Activated naive CD8-positive, alpha-beta T cell treated with anti-CD3 and anti-CD28 coated beads, Interleukin-2, amount 50 U/mL, for 16 hours (primary cell): ENCODE data around the gene STARD13.

Source experiments
- DNase-seq: peaks from one replicate; pipeline ENCODE4 v3.0.0-alpha.2; 2020; ENCODE audit warnings: low read depth, low spot score

The STARD13 gene

DNA sequence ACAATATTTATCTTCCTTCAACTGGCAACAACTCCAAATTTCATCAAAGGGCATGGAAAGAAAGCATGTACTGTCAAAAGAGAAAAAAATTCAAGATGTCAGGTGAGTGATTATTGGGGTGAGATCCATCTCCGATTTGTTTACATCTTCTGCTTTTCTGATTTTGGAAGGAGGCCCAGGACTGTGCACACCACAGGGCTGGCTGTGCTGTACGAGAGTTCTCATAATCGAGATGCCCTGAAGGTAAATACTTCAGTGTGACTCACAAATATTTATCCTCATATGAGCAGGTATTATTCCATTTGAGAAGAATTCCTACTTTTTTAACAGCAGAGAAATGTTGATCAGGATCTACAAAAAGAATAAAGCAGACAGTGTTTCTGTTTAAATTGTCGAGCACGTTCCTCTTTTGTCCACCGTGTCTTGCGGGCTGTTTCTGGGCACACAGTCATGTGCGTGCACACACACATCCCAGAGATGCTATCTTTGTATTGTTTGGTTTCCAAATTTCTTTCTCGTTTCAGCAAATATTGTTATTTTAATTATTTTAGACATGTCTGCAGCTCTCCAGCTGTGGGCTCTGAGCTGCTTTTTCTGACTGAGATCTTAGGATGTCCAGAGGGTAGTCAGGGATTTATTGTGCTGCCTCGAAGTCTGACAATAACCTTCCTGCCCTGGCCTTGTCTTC, 165.6 kb downstream of the STARD13 start:
- no peak for DNase-seq

DNA sequence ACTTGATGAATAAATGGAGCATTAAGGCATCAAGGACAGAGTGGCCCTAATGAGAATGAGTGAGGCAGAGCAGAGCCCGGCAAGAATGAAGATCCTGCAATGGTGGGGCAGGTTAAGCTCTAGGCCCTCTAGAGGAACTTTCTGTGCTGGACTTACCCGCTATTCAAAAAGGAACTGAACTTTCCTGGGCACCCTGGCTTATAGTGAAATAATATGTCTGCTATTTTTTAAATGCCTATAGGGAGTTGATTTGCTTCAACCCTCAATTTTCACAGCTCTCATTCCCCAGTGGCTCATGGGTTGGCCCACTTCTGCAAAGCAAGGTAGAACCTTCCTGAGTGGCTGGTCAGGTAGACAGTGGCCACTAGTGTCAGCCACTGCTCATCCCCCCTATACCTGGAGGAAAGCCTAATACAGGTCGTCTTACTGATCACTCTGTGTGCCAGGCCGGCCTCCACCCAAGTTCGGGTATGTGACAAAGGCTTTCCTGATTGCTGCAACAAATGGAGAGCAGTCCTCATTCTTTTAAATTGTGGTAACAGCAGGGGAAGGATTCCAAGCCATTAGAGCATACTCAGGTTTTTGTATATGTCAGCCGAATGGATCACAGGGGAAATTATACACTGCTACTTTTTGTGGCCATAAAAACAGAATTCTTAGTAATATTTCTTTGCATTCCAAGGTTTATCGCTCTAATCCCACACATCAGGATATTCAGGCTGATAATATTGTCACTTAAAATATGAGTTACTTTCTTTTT, 166.4 kb downstream of the STARD13 start:
- no peak for DNase-seq

DNA sequence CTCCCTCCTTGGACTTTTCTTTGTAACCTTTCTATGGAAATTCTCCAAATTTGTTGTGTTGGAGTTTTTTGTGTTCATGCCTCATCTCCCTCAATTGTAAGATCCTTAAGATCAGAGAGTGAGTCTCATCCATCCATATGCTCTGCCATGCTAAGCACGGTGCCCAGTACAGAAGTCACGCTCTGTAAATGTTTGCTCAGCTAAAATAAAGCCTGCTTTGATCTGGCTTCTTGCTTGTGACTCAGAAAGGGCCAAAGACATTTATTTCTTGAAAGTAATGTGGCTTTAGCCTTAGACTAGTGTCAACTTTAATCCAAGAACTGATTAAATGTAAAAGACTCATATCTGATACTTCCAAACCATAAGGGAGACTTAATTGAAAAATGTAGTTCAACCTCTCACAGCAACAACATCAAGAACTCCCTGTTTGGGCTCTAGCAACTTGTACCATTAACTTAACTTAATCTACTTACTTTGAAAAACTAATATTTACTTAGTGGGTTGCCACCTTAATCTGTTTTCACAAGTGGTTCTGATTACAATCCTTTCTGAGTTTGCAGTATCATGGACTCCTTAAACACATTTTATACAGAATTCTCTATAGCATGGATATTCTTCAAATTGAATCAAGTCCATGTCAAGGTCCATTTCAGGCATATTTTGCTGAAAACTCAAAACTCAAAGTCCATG, 169.1 kb downstream of the STARD13 start:
- no peak for DNase-seq

DNA sequence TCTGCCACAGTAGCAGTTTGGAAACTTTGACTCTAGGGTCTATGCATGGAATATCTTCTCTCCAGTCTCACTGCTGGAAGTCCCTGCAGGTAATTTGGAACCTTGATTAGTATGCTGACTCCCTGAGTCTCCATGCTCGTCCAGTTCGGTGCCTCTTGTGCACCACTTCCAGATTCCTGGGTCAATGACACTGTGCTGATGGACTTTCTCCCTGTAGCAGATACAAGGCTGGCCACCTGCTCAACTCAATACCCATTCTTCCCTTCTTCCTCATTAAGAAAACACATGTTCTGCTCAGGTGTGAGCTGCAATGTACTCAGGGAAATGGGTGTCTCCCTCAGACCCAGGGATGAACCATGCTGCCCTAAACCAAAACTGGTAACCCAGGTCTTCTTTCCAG, 170.3 kb downstream of the STARD13 start:
- DNase-seq = no peak

DNA sequence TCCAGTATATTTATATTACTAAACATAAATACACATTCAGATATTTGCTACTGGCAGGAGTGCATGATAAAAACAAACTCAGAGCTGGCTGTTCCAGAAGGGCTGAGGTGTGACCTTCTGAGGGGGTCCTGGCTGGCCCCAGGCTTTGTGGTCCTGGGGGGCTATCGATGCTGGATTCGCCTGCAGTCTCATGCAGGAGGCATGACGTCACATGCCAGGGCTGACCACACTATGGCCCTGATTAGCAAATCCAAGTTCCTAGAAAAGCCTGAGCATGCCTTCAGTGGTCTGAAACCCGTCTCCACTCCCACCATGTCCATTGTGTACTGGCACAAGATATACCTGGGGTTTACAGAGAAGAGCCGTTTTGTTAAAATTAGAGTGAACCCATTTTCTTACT, 171.4 kb downstream of the STARD13 start:
- DNase-seq = no peak

DNA sequence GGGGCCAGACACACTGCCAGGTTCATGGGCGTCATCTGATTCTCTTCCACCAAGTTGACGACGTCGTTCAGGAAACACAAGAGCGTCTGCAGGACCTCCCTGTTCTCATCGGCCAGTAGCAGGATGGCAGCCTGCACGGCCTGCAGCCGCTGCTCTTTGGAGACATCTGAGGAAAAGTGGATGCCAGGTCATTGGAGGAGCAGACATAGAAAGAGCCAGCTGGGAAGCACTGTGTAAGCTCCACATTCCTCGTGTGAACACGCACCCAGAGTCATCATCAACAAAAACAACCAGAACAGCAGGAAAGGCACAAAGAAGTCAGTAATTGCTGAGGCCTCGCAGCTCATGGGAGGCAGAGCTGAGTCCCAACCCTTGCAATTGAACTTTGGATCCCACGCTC, 172.8 kb downstream of the STARD13 start:
- no peak for DNase-seq

DNA sequence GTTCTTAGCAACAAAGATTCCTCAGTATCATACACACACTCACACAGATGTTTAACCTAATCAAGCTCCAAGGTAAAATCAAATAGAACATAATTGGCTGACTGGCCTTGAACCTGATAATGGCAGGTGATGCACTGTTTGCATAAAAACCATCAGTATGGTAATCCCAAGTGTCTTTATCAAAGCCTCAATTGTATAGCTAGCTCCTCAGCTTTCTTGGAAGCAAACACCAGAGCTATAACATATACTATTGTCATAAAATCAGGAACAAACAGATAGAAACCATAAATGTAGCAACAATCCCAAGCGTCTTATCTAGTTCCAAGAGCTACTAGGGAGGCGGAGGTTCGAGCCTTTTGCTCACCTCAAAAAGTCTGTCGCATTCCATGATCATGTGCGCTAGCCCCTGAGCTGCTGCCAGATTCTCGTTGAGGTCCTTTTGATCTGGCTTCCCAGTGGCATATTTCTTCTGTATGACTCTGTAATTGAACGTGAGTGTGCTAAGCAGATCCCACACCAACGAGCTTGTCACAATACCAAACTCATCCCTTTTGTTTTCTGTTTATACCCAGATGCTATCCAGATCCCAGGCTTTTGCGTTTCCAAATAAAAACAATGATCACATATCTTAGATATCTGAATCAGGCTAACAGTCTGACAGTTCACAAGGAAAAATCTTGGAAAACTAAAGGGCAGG, 174.0 kb downstream of the STARD13 start:
- no peak for DNase-seq

DNA sequence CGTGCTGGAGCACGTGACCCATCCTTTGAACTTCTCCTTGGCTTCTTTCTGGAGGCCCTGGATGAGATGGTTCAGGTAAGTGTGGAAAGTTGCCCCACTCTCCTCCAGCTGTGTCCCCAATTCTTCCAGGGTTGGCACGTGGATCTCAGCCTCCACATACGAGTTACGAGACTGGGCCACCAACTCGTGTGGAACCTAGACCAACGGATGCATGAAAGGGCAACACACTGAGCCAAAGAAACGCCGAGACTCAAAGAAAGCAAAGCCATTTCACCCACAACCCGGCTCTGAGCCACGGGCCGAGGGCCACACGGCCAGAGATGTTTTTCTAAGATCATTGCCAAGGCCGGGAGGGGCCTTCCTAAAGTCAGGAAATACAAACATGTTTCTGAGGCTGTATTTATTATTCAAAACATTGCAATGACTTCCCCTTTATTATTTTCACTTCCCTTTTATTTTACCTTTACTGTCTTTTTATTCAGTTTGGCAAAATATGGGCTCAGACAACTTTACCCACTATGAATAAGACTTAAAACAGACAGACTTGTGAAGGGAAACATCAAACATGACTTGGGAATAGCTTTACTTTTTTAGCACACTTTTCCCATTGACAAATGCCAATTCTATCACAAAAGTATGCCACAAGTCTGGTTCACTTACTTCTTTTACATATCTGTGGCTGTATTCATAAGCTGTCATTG, 174.7 kb downstream of the STARD13 start:
- DNase-seq = no peak

DNA sequence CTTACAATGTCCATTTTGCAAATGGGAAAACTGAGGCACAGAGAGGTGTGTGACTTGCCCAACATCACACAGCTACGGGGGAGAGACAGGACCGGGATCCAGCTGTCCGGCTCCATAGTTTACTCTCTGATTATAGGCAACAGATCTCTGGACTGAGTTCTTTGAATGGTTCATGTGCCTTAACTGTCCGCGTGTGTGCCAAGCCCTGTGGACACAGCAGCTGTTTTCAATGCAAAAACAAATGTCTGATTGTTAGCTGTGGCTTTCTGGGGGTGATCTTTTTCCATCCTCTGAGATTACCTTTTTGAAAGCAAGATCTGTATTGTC, 175.2 kb downstream of the STARD13 start:
- no peak for DNase-seq

DNA sequence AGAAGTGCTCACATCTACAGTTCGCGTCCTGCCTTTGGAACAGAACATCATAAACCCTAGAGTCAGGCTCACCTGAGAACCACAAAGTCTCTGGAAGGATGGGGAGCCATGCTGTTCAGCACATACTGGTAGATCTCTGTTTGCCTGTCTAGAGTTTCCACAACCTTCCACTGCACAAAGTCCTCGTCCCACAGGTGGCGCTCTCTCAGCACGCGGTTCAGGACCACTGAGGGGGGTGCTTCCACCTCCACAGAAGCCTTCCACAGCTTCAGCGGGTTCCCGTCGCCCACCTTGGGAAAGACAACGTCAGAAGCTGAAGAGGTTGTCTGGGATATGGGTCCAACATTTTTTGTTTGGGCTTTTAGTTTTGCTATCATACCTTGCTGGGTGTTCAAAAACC, 175.8 kb downstream of the STARD13 start:
- DNase-seq = no peak

DNA sequence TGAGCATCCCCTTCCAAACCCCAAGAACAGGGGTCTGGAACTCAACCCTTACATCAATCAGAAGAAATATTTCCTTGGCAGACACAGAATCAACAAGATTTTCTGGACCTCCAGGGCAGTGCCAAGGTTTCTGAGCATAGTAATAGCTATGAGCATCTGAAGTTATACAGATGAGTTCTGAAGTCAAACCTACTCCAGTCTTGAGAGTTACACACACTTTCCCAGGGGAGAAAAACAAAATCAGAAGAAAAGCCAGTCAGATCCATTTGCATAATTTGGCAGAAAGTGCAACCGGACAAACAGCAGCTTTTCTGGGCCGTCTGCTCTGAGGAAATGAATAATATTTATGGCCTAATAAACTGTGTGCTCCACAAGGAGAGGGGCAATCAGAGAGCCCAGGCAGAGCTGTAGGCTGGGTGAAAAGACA, 176.3 kb downstream of the STARD13 start:
- DNase-seq = no peak

DNA sequence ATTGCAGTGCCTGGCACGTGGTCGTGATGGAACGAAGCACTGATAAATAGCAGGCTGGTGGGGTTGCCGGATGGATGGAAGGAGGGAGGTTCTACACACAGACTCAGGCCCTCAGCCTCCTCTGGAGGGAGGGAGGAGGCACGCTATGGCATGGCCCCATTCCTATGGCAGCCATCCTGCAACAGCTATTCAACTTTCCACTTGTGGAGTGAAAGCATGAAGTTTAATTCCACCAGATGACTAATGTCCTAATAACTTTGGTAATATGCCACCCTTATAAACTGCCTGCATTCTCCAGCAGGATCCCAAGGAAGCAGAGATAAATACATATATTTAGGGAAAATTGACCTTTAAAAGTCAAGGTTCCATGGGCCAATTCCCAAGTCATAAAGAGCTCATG, 176.9 kb downstream of the STARD13 start:
- no peak for DNase-seq

DNA sequence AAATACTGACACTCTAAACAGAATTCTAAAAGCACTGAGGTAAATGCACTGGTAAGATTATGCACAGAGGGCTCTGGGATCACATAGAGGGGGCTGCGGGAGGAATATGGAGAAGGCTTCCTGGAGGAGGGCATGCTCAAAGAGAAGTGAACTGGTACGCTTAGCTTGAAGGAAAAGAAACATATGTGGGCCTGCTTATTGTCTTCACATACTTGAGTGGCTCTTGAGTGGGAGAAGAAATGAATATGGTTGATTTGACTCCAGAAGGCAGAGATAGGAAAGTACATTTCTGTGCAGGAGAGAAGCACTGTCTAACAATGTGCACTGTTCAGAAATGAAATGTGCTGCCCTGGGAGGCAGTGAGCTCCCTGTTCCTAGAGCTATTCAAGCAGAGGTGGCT, 178.2 kb downstream of the STARD13 start:
- DNase-seq = no peak

DNA sequence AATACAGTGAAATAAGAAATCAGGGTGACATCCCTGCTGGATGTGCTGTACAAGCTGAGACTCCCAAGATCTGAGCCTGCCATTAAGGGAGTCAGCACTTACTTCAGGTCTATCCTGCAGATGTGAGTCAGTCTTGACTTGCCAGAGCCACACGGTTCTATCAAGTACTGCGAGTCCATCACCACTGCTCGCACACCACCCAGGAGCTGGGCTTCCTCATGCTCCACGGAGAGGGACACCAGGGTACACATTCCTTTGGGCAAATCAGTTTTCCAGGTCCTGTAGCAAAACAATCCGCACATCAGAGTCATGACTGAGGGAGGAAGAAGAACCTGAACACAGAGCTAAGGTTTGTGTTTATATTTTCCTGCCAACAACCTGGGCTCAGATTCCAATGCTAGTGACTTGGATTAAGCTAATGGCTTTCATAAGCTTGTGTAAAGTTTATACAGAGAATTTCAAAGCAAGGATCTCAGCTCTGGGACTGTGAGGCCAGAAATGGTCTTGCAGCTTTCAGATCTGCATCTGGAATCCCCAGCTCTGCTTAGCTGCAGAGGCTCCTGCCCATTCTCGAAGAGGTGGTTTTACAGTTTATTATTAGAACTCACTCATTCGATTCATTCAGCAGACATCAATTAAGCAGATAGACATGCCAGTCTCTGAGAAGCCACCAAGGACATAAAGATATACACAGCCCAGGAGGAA, 178.7 kb downstream of the STARD13 start:
- no peak for DNase-seq

DNA sequence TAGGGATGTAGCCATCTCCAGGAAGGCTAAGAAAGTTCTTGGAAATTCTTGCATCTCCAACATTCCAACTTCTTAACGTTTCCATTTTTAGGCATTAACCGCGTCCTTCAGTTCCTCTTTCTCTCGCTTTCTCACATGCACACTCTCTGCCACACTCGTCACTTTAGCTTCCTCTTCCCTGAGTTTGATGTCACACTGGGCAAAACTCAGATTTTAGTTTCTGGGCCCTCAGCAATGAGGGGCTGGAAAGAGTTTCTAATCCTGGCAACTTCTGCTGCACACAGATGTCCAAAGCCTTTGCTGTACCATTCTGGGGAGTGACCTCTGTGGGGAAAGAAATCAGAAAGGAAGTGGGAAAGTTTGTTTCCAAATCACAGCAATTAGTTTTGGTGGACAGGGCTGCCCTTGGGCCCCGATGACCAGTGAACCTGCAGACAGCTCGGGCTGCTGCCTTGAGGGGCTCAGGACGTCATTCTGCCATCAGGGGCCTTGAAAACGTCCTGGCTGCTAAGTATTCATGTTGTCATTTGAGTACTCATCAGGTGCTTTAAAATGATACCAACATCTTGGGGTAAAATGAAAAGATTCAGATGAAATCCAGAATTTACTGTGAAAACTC, 180.1 kb downstream of the STARD13 start:
- DNase-seq = no peak

DNA sequence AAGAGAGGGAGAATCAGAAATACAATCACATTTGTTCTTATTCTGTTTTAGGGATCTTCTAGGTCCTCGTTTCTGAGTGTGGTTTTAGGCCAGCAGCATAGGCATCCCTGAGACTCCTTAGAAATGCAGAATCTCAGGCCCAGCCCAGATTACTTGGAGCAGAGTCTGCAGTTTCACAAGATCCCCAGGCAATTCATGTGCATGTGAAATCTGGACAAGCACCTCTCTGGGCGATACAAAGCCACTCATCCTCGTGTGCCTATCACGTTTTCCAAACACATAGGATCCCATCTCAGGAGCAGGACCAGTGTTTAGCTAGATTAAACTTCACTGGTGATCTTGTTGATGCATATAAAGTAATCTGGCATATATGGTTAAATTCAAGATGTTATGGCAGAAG, 182.1 kb downstream of the STARD13 start:
- no peak for DNase-seq

DNA sequence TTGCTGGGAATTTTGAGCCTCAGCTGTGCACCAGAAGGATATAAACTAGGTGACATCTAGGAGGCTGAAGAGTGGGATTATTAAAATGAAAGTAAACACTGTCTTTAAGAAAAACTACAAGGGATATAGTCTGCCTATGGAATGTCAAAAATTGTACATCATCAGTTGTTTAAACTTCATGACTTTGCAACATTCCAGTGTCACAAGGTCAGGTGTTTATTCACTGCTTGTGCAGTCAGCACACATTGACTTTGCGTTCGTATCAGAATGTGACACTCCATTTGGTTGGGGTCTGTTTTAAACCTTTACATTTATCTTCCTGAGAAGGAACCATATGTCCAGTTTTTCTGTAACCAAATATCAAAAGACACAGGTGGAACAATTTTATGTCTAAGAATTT, 183.7 kb downstream of the STARD13 start:
- no peak for DNase-seq

DNA sequence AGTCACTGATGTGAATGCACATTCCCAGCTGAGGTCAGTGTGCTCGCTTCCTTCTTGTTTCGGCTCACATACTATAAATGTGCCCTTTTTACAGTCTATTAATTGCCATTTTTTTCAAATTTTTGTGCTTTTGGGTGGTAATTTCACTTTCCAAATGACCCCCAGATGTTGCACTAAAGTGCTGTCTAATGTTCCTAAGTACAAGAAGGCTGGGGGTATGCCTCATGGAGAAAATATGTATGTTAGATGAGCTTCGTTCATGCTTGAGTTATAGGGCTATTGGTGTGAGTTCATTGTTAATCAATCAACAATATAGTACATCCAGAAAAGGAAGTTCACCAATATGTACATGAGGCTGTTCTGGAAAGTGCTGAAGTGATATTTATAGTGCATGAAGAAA, 184.7 kb downstream of the STARD13 start:
- DNase-seq = no peak

DNA sequence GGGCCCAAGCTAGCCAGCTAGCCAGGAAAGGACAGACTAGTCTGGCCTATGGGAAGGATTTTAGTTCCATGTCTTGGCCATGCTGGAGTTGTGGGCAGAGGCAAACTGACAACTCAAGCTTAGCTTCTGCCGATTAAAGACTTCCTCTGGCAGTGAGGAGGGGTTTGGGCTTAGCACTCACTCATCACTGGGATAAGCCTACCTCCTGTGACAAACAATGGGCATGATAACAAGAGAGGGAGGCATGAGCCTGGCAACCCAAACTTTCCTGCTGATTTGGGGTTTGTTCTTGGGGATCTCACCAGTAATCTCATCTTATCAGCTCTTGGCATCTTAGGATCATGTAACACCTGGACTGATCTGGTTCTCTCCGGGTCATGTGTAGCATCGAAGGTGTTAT, 185.7 kb downstream of the STARD13 start:
- no peak for DNase-seq

DNA sequence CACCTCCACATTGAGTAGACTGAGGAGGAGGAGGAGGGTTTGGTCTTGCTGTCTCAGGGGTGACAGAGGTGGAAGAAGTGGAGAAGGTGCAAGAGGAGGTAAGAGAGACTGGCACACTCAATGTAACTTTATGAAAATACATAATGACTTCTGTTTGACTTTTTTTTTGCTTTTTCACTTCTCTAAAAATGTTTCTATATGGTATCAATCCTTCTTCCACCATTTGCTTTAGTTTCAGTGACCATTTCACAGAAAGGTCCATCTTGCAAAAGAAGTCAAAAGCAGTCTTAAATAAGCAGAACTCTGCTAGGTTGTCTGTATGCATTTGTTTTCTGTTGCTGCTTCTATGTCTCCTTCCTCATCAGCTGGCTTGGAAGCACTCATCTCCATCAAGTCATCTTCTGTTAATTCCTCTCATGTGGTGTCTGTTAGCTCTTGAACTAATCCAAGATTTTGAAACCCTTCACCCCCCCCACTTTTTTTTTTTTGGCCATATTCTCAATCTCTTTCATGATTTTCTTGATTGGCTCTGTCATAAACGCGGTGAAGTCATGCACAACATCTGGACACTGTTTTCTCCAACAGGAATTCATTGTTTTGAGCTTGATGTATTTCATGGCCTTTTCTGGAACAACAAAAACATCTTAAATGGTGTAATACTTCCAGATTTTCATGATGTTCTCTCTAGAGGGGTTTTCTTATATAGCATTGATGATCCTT, 188.5 kb downstream of the STARD13 start:
- no peak for DNase-seq
